HG03066 (cell line): ENCODE measurements around the gene NET1.
"Not testable (repeated sequence)": the region's sequence is repeated elsewhere in the genome, so short reads cannot be mapped to it uniquely, and the experiment has no call there.

Experiments
- ATAC-seq: cut with Tn5 transposase; IDR thresholded peaks from one replicate; pipeline ENCODE4 v1.9.1; 2021; ENCODE audit warnings: low read depth; ENCODE audit not compliant: unreplicated experiment

NET1 gene, protein sequence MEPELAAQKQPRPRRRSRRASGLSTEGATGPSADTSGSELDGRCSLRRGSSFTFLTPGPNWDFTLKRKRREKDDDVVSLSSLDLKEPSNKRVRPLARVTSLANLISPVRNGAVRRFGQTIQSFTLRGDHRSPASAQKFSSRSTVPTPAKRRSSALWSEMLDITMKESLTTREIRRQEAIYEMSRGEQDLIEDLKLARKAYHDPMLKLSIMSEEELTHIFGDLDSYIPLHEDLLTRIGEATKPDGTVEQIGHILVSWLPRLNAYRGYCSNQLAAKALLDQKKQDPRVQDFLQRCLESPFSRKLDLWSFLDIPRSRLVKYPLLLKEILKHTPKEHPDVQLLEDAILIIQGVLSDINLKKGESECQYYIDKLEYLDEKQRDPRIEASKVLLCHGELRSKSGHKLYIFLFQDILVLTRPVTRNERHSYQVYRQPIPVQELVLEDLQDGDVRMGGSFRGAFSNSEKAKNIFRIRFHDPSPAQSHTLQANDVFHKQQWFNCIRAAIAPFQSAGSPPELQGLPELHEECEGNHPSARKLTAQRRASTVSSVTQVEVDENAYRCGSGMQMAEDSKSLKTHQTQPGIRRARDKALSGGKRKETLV

DNA sequence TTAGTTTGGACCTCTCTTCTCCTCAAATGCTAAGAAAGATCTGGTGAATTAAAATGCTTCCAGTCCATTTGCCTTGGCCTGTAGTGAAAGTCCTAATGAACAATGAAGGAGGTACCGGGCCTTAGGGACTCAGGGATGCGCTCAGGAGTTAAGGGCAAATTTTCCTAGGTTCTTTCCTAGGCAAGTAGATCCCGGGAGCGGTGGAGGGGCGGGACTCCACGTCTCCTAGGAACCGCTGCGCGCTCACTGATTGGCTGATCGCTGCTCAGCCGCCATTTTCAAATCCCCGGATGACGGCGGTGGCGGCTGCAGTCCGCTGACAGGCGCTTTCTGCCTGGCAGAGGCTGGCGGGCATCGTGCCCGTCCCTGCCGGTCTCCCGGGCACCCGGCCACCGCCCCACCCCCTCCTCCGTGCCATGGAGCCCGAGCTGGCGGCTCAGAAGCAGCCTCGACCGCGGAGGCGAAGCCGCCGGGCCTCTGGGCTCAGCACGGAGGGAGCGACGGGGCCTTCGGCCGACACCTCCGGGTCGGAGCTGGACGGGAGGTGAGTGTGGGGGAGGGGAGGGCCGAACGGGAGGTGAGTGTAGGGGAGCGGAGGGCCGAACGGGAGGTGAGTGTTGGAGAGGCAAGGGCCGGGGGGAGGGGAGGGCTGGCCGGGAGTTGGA is at the start of gene NET1:
Gene NET1 (plus strand): TSS at position 281 of the 665 bp plus-strand sequence. CDS start 136 bp downstream, at position 417.
- peak; percentile 94 for ATAC-seq

DNA sequence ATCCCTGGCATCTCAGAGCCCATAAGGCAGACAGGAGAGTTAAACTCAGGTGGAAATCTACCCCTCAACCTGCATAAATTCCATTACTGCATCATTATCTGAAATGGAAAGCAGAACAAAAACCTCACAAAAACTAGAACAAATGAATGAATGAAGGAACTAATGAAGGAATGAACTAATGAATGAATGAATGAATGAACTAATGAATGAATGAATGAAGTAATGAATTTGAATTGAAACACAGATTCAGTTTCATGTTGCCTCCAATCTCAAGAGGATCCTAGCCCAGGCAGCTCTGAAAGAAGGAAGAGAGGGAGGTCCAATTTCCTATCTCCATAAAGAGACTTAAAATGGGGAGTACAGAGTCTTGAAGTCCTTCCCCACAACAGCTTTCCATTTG is 49.5 kb upstream of the NET1 start:
- no peak for ATAC-seq

GRCh38 chr10:5364374-5364773 is 48.0 kb upstream of the NET1 start:
- no peak for ATAC-seq

DNA sequence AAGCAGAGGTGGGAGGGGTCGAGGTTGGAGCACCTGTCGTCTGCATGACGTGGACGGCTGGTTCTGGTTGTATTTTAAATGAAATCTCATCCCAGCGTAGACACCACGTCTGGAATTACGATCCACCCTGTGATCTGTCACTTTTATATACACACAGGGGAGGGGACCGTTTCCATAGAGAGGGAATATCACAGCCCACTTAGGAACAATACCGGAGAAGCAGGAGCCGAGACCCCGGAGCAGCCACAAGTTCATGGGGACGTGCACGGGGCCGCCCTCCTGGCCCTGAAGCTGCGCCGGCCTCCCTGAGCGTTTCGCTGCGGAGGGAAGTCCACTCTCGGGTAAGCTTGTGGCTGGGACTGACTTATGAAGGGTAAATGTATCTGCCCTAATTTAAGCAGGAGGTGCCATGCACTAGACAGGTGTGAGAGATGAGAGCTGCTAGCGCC is 47.4 kb upstream of the NET1 start, which contains the start of gene UCN3:
Gene UCN3 (plus strand): TSS at position 77 of the 449 bp plus-strand sequence. CDS start 8,755 bp downstream, outside the sequence.
- no peak for ATAC-seq

DNA sequence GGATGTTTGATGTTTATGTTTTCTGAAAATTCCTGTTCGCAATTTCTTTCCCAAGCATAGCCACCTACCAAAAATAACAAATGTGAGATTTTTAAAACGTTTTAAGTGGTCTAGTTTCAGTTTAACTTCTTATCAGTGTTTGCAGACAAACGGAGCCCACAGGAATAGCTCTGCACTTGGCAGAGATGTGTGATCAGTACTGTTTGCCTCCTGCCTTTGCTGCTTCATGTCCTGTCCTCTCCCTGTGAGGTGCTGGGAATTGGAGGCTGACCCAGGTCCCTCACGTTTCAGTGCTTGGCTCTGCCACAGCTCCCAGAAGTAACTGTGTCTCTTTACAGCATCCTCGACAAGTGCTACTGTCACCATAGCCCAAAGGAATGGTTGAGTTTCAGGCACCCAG is 46.4 kb upstream of the NET1 start:
- no peak for ATAC-seq

- ATAC-seq: no peak
Measured at GRCh38 chr10:5369362-5370158, 42.8 kb upstream of the NET1 start.

DNA sequence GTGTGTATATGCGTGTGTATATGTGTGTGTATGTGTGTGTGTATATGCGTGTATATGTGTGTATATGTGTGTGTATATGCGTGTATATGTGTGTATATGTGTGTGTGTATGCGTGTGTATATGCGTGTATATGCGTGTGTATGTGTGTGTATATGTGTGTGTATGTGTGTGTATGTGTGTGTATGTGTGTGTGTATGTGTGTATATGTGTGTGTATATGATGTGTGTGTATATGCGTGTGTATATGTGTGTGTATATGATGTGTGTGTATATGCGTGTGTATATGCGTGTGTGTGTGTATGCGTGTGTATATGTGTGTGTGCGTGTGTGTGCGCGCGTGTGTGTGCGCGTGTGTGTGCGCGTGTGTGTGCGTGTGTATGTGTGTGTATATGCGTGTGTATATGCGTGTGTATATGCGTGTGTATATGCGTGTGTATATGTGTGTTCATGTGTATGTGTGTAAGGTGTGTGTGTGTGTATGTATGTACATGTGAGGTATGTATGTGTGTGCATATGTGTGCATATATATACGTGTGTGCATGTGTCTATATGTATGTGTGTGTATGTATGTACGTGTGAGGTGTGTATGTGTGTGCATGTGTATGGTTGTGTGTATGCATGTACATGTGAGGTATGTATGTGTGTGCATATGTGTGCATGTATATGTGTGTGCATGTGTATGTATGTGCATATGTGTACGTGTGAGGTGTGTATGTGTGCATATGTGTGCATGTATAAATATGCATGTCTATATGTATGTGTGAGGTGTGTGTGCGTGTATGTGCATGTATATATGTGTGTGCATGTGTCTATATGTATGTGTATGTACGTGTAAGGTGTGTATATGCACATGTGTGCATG is 41.6 kb upstream of the NET1 start:
- no peak for ATAC-seq

DNA sequence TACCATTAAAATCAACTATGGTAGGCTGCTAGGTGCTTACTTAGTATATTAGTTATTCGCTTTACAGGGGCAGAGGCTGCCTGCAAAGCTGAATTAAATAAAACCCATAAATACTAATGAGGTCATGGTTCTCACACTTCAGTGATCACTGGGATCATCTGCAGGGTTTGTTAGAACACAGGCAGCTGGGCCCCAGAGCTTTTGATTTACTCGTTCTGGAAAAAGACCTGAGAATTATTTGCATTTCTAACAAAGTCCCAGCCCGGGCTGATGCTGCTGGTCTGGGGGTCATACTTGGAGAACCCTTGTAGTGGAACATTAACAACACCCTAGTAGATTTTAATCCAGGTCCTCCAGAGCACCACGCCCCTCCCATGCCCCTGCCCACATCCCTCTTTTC is 39.0 kb upstream of the NET1 start:
- no peak for ATAC-seq

- ATAC-seq: no peak
Measured at GRCh38 chr10:5373891-5374611, 38.3 kb upstream of the NET1 start.

DNA sequence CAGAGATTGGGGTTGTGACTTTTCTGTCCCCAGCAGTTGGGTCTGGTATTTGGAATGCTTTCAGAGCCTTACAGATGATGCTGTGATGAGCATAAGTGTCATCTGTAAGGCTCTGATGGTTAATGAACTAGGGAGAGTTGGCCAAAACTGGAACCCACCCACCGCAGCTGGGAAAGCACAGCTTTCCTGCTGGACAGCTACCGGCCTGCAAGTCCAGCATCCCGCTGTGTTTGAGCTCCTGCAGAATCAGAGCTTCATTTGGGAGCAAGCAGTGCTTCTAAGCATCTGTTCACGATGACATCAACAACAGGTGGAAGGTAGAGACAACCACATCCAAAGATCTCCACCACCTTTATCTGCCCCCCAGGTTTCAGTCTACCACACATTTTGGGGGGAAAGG is 35.9 kb upstream of the NET1 start:
- no peak for ATAC-seq

- ATAC-seq: not testable (repeated sequence)
Measured at GRCh38 chr10:5379202-5379601, 33.2 kb upstream of the NET1 start.

GRCh38 chr10:5380395-5380794 is 32.0 kb upstream of the NET1 start:
- not testable (repeated sequence) for ATAC-seq

DNA sequence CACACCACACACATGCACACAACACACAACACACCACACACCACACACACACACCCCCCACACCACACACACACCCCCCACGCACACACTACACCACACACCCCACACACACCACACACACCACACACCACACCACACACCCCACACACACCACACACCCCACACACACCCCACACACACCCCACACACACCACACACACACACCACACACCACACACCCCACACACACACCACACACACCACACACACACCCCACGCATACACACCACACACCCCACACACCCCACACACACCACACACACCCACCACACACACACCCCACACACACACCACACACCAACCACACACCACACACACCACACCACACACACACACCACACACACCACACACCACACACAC is 31.2 kb upstream of the NET1 start:
- no peak for ATAC-seq

DNA sequence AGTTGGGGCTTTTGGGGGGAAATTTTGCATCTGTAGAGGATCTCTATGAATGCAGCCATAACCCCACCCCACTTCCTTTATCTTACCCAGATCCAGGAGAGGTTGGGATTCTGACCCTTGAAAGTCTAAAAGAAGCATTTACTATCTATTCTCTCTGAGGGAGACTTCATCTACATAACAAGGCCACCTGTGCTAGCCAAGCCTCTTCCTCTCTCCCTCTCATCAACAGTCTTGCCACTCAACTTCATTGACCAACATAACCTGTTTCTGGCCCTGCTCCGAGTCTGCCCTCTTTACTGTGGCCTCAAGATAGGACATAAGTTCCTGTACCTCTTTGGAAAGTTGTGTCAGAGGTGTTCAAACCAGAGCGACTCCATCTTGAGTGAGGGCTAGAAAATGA is 27.1 kb upstream of the NET1 start:
- ATAC-seq: no peak

- no peak for ATAC-seq
Measured at GRCh38 chr10:5387169-5387568, 25.2 kb upstream of the NET1 start.

DNA sequence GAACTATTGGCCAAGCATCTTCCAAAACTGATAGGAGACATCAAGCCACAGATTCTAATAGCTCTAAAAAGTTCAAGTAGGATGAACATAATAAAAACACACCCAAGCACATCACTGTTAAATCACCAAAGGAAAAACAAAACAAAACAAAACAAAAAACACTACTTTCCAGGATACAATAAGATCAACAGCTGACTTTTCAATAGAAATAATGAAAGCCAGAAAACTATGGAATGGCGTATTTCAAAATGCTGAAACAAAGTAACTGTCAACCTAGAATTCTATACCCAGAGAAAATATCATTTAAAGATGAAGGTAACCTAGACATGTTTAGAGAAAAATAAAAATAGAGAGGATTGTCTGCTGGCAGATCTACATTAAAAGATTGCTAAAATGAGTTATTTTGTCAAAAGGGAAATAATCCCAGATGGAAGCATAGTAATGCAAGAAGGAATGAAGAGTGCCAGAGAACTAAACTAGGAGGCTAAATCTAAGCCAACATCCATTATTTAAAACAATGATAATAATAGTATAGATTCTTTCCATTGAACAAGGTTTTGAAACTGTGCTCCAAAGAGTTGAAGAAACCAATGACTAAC is 21.7 kb upstream of the NET1 start:
- ATAC-seq: no peak

GRCh38 chr10:5391790-5392189 is 20.6 kb upstream of the NET1 start:
- no peak for ATAC-seq

GRCh38 chr10:5393529-5393928 is 18.8 kb upstream of the NET1 start:
- no peak for ATAC-seq

- no peak for ATAC-seq
Measured at GRCh38 chr10:5395168-5395567, 17.2 kb upstream of the NET1 start.
